ENCODE data around the gene ZFYVE28. TPM values are rescaled to one million over a fixed set of nuclear protein-coding genes. Genes with fewer than 3 reads are reported as not detected.

ZFYVE28 gene
- total and polyA plus RNA-seq, 7 donors, result 1.7 to 7.7 (median 3.4) TPM

DNA sequence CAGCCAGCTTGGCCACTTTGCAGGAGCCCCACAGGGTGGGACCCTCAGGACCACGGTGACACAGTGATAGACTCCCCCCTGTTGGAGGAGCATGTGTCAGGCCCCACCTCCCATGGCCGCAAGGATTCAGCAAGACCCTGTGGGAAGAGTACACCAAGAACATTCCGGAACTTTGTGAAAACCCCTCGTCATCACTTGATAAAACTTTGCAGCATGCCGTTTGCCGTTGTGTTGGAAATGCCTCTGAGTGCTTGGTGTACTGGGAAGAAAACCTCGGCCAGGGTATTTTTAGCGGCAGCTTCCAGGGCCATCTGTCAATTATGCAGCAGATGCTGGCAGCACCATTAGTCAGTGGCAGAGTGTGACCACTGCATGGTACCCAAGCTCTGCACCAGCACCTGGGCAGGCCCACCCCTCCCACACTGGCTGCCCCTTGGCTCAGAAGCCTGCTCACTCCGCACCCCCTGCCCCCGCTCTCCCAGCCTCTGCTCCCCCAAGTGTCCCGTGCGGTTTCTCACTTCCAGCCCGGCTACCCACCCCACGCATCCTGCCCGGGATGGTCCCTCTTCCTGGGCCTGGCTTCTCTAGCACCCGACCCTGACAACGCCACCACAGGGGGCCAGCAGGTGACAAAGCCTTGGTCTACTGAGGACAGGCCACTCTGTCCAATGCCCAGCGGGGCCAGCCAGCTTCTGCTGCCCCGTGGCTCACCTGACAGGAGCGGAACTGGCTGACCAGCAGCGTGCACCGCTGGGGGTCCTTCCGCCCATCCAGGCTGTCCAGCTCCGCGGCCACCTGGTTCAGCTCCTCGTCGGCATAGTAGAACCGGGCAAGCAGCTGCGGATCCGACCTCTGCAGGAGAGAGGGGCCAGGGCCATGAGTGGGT, 65.0 kb downstream of the ZFYVE28 start:
- ATAC-seq, result peak; percentile 92 to 98 (median 96)
- H3K4me3 ChIP-seq, result no peak overlapping the region
- peak in 1 of 2 donors; percentile 70 for DNase-seq
- peaks cover 5% of the 10 kb centered on the region for H3K4me1 ChIP-seq
- H3K36me3 ChIP-seq (ENCODE audit: insufficient read depth in 1 of 2, low read depth in 1 of 2), result no peaks in the 10 kb centered on the region
- no peak overlapping the region for H3K27ac ChIP-seq
- TF ChIP-seq, protein P1, sequence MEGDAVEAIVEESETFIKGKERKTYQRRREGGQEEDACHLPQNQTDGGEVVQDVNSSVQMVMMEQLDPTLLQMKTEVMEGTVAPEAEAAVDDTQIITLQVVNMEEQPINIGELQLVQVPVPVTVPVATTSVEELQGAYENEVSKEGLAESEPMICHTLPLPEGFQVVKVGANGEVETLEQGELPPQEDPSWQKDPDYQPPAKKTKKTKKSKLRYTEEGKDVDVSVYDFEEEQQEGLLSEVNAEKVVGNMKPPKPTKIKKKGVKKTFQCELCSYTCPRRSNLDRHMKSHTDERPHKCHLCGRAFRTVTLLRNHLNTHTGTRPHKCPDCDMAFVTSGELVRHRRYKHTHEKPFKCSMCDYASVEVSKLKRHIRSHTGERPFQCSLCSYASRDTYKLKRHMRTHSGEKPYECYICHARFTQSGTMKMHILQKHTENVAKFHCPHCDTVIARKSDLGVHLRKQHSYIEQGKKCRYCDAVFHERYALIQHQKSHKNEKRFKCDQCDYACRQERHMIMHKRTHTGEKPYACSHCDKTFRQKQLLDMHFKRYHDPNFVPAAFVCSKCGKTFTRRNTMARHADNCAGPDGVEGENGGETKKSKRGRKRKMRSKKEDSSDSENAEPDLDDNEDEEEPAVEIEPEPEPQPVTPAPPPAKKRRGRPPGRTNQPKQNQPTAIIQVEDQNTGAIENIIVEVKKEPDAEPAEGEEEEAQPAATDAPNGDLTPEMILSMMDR (IDR thresholded peaks at IDR 0.05), result no peak
- 52 to 56% (median 53%) methylated on average over 27 to 30 of the region's 30 CpGs for WGBS, 3 donors
- no peaks in the 10 kb centered on the region for H3K9me3 ChIP-seq
- intact Hi-C loops (cut with DNase I), result no loop called here
- H3K27me3 ChIP-seq (ENCODE audit: insufficient read depth in 3 of 3, low read length in 2 of 3), result no peaks in the 10 kb centered on the region

DNA sequence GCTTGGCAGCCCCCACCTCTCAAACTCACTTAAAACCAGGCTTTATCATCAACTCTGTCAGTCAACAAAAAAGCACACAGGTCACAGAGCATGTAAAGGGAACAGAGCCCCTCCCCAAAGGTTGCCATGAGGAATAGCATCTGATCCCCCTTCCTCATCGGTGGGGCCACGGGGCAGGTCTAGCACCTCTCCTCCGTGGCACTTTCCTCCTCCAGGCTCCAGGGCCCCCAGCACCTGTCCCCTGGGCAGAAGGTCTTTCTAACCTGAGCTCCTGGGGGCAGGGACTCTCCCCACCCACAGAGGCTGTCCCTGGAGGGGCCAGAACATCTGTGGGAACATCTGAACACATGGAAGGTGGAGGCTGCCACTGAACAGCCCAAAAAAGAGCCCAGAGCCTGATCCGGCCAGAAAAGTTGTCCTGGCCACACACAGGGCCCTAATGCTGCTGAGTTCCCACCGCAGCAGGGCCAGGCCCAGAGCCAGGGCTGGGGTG, 65.7 kb downstream of the ZFYVE28 start:
- WGBS, 3 donors, result 60 to 62% (median 61%) methylated on average over 5 of the region's 5 CpGs
- TF ChIP-seq, protein P1 (IDR thresholded peaks at IDR 0.05), result no peak
- ATAC-seq, result peak in 2 of 4 donors; percentile 7 to 30
- no peak overlapping the region for H3K27ac ChIP-seq
- H3K4me3 ChIP-seq, result no peak overlapping the region
- H3K36me3 ChIP-seq (ENCODE audit: insufficient read depth in 1 of 2, low read depth in 1 of 2), result no peaks in the 10 kb centered on the region
- no peaks in the 10 kb centered on the region for H3K9me3 ChIP-seq
- H3K27me3 ChIP-seq (ENCODE audit: insufficient read depth in 3 of 3, low read length in 2 of 3), result no peaks in the 10 kb centered on the region
- H3K4me1 ChIP-seq, result peaks cover 5% of the 10 kb centered on the region
- no peak for DNase-seq
- intact Hi-C loops (cut with DNase I), result no loop called here

DNA sequence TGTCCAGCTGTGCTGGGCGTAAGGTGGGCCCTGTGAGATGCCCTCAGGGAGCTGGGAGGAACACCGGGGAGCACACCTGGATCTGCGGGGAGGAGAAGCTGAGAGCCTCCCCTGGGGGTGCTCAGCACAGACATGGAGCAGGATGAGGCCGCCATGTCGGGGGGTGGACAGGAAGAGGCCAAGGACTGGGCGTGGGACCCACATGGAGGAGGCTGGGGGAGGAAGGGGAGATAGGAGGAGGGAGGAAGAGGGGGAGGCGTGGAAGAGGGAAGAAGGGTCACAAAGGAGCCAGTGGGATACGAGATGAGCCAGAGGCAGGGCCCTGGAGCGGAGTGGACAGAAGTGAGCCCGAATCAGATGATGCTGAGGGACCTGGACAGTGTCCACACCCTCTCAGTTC, 66.3 kb downstream of the ZFYVE28 start:
- H3K36me3 ChIP-seq (ENCODE audit: insufficient read depth in 1 of 2, low read depth in 1 of 2), result no peaks in the 10 kb centered on the region
- ATAC-seq, result no peak
- H3K27ac ChIP-seq, result no peak overlapping the region
- TF ChIP-seq, protein P1 (IDR thresholded peaks at IDR 0.05), result no peak
- WGBS, 3 donors, result 82 to 94% (median 87%) methylated on average over 10 of the region's 10 CpGs
- no peak for DNase-seq
- no peaks in the 10 kb centered on the region for H3K9me3 ChIP-seq
- H3K4me3 ChIP-seq, result no peak overlapping the region
- H3K27me3 ChIP-seq (ENCODE audit: insufficient read depth in 3 of 3, low read length in 2 of 3), result no peaks in the 10 kb centered on the region
- H3K4me1 ChIP-seq, result peaks cover 5% of the 10 kb centered on the region
- intact Hi-C loops (cut with DNase I), result no loop called here

DNA sequence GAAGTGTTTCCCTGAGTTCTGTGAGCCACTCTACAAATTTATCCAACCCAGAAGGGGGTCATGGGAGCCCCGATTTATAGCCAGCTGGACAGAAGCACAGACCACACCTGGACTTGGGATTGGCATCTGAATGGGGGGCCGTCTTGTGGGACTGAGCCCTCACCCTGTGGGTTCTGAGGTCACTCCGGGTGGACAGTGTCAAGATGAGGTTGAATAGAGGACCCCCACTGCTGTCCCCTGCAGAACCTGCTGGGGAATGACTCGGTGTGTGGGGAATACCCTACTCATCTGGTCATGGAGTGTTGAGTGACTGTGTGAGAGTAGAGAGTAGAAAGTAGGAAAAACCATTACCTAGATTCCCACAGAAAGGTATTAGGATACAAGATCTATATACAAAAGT, 67.5 kb downstream of the ZFYVE28 start:
- ATAC-seq, result no peak
- no peaks in the 10 kb centered on the region for H3K36me3 ChIP-seq (ENCODE audit: insufficient read depth in 1 of 2, low read depth in 1 of 2)
- H3K9me3 ChIP-seq, result no peaks in the 10 kb centered on the region
- WGBS, 3 donors, result 82 to 89% (median 89%) methylated on average over 4 of the region's 4 CpGs
- H3K4me3 ChIP-seq, result no peak overlapping the region
- intact Hi-C loops (cut with DNase I), result no loop called here
- no peaks in the 10 kb centered on the region for H3K27me3 ChIP-seq (ENCODE audit: insufficient read depth in 3 of 3, low read length in 2 of 3)
- H3K27ac ChIP-seq, result no peak overlapping the region
- no peak for DNase-seq
- TF ChIP-seq, protein P1 (IDR thresholded peaks at IDR 0.05), result no peak
- H3K4me1 ChIP-seq, result peaks cover 5% of the 10 kb centered on the region

Data from psoas muscle (tissue), 8 donors.